ENCODE data around the gene SERPINB13. TPM values are rescaled to one million over a fixed set of nuclear protein-coding genes. Genes with fewer than 3 reads are reported as not detected.

SERPINB13 gene
- total RNA-seq = not detected in 2 replicates

DNA sequence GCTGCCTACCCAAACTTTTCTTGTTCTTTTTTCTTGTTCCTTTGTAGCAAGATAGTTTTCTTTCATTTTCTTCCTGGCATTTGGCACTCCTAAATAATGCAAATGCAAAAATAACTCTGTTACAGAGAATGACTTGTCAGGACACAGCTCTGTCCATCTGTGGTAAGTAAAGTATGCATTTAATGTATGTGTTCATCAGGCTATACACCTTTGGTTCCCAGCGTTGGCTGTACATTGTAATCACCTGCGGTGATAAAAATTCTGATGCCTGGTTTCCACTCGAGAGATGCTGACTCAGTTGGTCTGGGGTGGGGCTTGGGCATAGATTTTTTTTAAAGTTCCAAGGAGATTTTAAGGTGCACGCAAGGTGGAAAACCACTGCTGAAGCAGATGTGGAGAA lies at the start of gene SERPINB13:
TSS of gene SERPINB13 (plus strand) at position 378 of the 400 bp plus-strand sequence. CDS start 1,325 bp downstream, outside the sequence.

DNA sequence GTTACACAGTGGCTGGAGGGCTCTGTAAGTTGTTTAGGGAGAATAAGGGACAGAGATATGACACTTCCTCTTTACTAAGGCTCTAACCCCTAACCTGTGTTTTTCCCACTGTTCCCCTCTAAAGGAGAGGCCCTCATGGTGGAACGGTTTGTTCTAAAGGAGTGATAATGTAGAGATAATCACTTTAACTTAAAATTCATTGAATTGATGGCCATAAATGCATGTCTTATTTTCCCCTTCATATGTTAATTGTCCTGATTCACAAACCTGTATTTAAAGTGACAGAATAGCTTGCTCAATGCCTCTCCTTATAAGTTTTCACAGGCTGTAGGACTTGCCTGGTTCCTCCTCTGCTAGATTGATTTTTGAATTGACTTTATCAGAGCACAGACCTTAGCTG lies 45.1 kb upstream of the SERPINB13 start, which contains the start of gene SERPINB12:
TSS of gene SERPINB12 (plus strand) at position 301 of the 400 bp plus-strand sequence. CDS start 13,791 bp downstream, outside the sequence.

DNA sequence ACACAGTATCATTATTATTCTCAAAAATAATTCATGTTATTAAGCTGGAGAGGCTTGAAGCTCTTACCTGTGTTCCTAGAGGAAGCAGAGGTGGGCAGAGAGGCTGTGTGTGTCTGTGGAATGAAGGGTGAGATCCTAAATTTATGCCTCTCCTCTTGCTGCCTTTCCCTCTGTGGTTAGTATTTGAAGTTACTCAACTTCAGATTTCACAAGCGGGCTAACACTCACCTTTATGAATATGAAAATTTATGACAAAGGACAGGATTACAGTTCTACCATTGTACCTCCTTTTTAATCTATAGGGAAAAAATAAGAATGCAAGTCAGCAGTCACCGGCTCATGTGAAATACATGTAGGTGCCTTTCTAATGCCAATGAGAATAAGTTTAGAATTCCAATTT lies 57.0 kb downstream of the SERPINB13 start, which contains the start of gene SERPINB4:
TSS of gene SERPINB4 (minus strand) at position 115 of the 400 bp plus-strand sequence. CDS start 679 bp downstream, outside the sequence.

Other genes with a start within 250 kb of the SERPINB13 start
- 23.4 and 42.2 TPM in 2 replicates for gene KDSR, start 220.1 kb upstream of the SERPINB13 start, total RNA-seq
- gene VPS4B, start 164.9 kb upstream of the SERPINB13 start, total RNA-seq = 42.5 and 47.8 TPM in 2 replicates
- not detected in 2 replicates for gene SERPINB5, start 110.4 kb upstream of the SERPINB13 start, total RNA-seq
- not detected in 2 replicates for gene SERPINB12, start 45.0 kb upstream of the SERPINB13 start, total RNA-seq
- not detected in 2 replicates for gene SERPINB4, start 56.9 kb downstream of the SERPINB13 start, total RNA-seq
- gene SERPINB3, start 74.5 kb downstream of the SERPINB13 start, total RNA-seq = not detected in 2 replicates
- gene SERPINB11, start 115.6 kb downstream of the SERPINB13 start, total RNA-seq = not detected in 2 replicates
- not detected in 2 replicates for gene SERPINB7, start 188.1 kb downstream of the SERPINB13 start, total RNA-seq

Measured in aortic smooth muscle cell (primary cell).